Measurements from ENCODE around the gene GSN. TPM values are rescaled to one million over a fixed set of nuclear protein-coding genes. Genes with fewer than 3 reads are reported as not detected.

GSN gene
- total RNA-seq, 4 donors from 2014 or later = 3,140 to 6,734 (median 4,294) TPM

DNA sequence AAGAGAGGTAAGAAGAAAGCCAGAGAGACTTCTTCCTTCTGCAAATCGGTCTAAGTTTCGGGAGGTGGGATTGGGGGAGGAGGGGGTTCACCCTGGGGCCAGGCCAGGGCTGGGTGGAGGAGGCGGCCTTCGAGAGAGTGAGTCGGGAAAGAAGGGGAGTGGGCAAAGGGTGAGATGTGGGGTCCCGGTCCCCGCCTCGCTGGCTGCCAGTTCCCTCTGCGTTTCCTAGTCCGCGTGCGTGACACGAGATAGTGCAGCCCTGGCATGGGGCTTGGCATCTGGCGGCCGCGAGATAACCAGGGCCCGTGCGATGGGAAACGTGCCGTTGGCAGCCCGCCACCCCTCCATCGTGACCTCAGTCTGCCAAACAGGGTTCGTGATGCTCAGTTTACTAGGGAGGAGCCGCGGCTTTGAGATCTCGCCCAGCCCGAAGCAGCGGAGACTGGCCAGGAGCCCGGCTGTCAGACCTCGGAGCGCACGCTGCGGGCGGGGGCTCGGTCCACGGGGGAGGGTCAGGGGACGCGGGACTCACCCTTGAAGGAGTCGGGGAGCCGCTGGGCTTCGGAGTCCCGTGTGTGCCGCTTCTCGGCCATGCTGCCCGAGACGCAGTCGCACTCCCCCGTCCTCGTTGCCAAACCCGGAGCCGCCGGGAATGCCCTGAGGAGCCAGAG is 101.8 kb downstream of the GSN start, which contains the start of gene STOM:
TSS of gene STOM (minus strand) at position 656 of the 671 bp plus-strand sequence. CDS start at position 593, 63 bp downstream.
- TF ChIP-seq, protein P1, sequence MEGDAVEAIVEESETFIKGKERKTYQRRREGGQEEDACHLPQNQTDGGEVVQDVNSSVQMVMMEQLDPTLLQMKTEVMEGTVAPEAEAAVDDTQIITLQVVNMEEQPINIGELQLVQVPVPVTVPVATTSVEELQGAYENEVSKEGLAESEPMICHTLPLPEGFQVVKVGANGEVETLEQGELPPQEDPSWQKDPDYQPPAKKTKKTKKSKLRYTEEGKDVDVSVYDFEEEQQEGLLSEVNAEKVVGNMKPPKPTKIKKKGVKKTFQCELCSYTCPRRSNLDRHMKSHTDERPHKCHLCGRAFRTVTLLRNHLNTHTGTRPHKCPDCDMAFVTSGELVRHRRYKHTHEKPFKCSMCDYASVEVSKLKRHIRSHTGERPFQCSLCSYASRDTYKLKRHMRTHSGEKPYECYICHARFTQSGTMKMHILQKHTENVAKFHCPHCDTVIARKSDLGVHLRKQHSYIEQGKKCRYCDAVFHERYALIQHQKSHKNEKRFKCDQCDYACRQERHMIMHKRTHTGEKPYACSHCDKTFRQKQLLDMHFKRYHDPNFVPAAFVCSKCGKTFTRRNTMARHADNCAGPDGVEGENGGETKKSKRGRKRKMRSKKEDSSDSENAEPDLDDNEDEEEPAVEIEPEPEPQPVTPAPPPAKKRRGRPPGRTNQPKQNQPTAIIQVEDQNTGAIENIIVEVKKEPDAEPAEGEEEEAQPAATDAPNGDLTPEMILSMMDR (IDR thresholded peaks at IDR 0.05) = no peak
- ATAC-seq (ENCODE audit: low FRiP score) (peak; percentile 70), DNase-seq (ENCODE audit: low spot score) (peak; percentile 62)

GRCh38 chr9:121371495-121372061 is 103.6 kb downstream of the GSN start:
- TF ChIP-seq, protein P1 (IDR thresholded peaks at IDR 0.05) = no peak
- no peak for DNase-seq (ENCODE audit: low spot score)
- no peak for ATAC-seq (ENCODE audit: low FRiP score)

GRCh38 chr9:121372239-121373010 is 104.5 kb downstream of the GSN start:
- ATAC-seq (ENCODE audit: low FRiP score) = no peak
- DNase-seq (ENCODE audit: low spot score) = no peak
- TF ChIP-seq, protein P1 (IDR thresholded peaks at IDR 0.05) = no peak

DNA sequence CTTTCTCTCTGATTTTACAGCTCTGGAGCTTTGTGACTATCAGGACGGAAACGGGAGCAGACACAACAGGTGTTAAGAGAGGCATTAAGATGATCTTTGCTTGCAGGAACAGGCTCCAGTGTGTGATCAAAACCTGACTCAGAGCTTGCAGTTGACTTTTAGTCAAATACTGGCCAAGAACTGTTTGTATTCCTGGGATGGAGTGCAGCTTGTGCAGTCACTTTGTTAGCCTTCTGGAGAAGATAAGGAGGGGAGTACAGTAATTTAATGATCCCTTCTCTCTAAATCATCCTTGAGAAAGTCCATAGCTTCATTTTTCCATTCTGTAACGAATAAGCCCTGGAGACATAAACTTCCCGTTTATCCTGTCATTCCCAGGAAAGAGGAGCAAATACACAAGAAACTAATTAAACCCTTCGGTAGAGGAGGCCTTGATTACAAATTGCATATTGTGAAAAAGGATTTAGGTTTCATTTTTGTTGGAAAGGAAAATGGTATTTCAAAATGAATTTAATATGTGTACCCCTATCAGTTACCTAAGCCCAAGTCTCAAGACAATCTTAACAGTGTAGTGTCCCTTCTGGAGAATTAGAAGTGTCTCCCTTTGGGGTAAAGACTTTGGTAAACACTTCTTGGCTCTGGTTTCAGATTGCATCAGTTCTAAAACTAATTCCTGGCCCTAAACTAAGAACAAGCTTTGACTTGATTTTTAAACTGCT is 105.2 kb downstream of the GSN start:
- TF ChIP-seq, protein P1 (IDR thresholded peaks at IDR 0.05) = no peak
- ATAC-seq (ENCODE audit: low FRiP score) (no peak), DNase-seq (ENCODE audit: low spot score) (no peak)

- TF ChIP-seq, protein P1 (IDR thresholded peaks at IDR 0.05) = no peak
- no peak for ATAC-seq (ENCODE audit: low FRiP score)
- no peak for DNase-seq (ENCODE audit: low spot score)
Measured at GRCh38 chr9:121376214-121376830, 108.4 kb downstream of the GSN start.

DNA sequence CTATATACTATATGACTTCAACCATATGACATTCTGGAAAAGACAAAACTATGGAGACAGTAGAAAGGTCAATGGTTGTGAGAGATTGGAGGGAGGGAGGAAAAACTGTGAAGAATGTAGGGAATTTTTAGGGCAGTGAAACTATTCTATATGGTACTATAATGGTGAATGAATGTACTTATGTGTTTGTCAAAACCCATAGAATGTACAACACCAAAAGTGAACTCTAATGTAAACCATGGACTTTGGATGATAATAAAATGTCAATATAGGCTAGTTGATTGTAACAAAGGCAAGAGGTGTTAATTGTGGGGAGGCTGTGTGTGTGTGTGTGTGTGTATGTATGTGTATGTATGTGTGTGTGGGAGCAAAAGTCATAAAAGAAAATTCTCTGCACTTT is 112.9 kb downstream of the GSN start:
- no peak for ATAC-seq (ENCODE audit: low FRiP score)
- TF ChIP-seq, protein P1 (IDR thresholded peaks at IDR 0.05) = no peak

More for the DNA sequence above, 112.9 kb downstream of the GSN start:
- DNase-seq (ENCODE audit: low spot score) = no peak
